NT2/D1 (cell line): ENCODE data around the gene NFKB1.

Source experiments
- SUZ12 ChIP-seq: IDR thresholded peaks from 2 replicates; pipeline ENCODE4 v1.6.1; 2011; ENCODE audit not compliant: insufficient read length, insufficient read depth; ENCODE audit errors: extremely low read depth
- ZNF274 ChIP-seq: IDR thresholded peaks from 2 replicates; pipeline ENCODE4 v1.6.1; 2011; ENCODE audit warnings: mild to moderate bottlenecking, low read depth, low read length

DNA sequence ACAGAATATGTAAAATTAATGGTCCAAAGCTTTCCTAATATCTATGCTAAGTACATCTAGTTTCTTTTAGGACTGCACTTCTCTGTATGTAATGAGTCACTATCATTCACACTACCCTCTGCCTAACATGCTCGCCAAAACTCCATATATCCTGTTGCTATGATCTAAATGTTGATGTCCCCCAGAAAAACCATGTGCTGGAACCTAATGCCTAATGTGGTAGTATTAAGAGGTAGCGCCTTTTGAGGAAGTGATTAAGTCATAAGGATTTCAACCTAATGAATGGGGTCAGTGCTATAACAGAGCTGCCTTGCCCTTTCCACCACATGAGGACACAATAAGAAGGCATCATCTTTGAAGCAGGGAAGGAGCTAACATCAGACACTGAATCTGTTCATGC, 34.9 kb upstream of the NFKB1 start:
- TF ChIP-seq ZNF274: no peak
- TF ChIP-seq SUZ12: no peak
